Measurements from ENCODE around the gene GLYR1. TPM values are rescaled to one million over a fixed set of nuclear protein-coding genes. Genes with fewer than 3 reads are reported as not detected.

Gene GLYR1
- total and polyA plus RNA-seq, 4 donors: 36.2 to 88.1 (median 70.2) TPM

DNA sequence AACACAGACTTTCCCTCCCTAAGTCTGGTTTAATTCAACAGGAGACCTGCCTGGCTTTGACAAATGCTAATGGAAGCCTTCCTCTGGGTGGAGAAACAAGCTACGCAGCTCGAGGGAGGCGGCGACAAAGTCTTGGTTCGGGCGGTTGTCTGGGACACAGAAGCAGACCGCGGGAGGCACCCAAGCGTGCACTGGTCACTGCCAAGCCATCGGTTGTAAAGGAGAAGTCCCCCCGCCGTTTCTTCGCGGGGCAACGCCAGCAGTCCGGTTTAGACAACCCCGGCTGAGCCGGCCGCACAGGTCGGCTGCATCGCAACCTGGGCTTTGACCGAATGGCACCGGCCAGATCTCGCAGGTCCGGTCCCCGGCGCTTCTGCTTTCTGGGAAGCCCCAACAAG, 586 bp downstream of the GLYR1 start:
- Histone ChIP-seq H3K27ac (ENCODE audit: low read depth in 1 of 2, low read length in 1 of 2) (peak overlapping the region; percentile 96 to 98), H3K9me3 (ENCODE audit: control insufficient read depth in 4 of 4, insufficient read depth in 3 of 4, low read length in 3 of 4) (no peaks in the 10 kb centered on the region), H3K9ac (ENCODE audit: insufficient read depth in 1 of 2, low read length in 2 of 2) (peak overlapping the region; percentile 26 to 59), H3K36me3 (ENCODE audit: control insufficient read depth in 4 of 4, insufficient read depth in 4 of 4, low read length in 4 of 4) (peaks cover 7 to 22% (median 17%) of the 10 kb centered on the region in 4 donors), H3K27me3 (ENCODE audit: control insufficient read depth in 3 of 3, insufficient read depth in 3 of 3, low read length in 2 of 3) (no peaks in the 10 kb centered on the region), H3K4me3 (peak overlapping the region; percentile 80), H3K4me1 (ENCODE audit: control insufficient read depth in 5 of 5, insufficient read depth in 5 of 5, low read length in 5 of 5) (peaks cover 5 to 28% (median 23%) of the 10 kb centered on the region in 5 donors)
- TF ChIP-seq CTCF (IDR thresholded peaks at IDR 0.05; ENCODE audit: control extremely low read depth, extremely low read depth): no peak
- DNase-seq (peak; percentile 39 to 57 (median 52)), ATAC-seq (ENCODE audit: insufficient read depth, low FRiP score) (peak; percentile 38)
- WGBS, 2 donors: 0 to 1% methylated on average over 26 to 27 of the region's 27 CpGs

- Histone ChIP-seq H3K9ac (ENCODE audit: insufficient read depth in 1 of 2, low read length in 2 of 2) (no peak overlapping the region), H3K4me3 (no peak overlapping the region), H3K27me3 (ENCODE audit: control insufficient read depth in 3 of 3, insufficient read depth in 3 of 3, low read length in 2 of 3) (no peaks in the 10 kb centered on the region), H3K27ac (ENCODE audit: low read depth in 1 of 2, low read length in 1 of 2) (no peak overlapping the region), H3K4me1 (ENCODE audit: control insufficient read depth in 5 of 5, insufficient read depth in 5 of 5, low read length in 5 of 5) (peaks cover 0 to 12% (median 6%) of the 10 kb centered on the region in 5 donors), H3K36me3 (ENCODE audit: control insufficient read depth in 4 of 4, insufficient read depth in 4 of 4, low read length in 4 of 4) (peaks cover 23 to 54% (median 42%) of the 10 kb centered on the region in 4 donors), H3K9me3 (ENCODE audit: control insufficient read depth in 4 of 4, insufficient read depth in 3 of 4, low read length in 3 of 4) (no peaks in the 10 kb centered on the region)
- ATAC-seq (ENCODE audit: insufficient read depth, low FRiP score): no peak
- no peak for TF ChIP-seq CTCF (IDR thresholded peaks at IDR 0.05; ENCODE audit: control extremely low read depth, extremely low read depth)
- WGBS, 2 donors: 77 to 78% methylated on average over 5 of the region's 5 CpGs
- no peak for DNase-seq
Measured at GRCh38 chr16:4840984-4841383, 6.1 kb downstream of the GLYR1 start.

DNA sequence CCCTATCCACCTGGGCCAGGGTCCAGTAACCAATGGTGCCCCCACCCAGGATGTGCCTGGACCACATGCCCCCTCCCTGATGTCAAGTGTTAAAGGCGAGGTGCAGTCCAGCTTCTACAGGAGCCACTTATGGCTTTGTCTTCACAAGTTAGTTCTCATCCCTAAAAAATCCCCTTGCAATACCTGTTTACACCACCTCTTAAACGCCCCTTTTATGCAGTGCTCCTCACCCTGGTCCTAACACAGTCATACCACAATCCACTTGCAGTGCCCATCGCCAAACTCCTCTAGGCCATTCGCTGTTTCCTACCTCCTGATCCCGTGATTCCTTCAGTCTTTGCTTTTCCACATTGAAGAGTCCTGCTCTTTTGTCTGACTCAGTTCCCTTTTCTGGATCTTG, 7.1 kb downstream of the GLYR1 start:
- ATAC-seq (ENCODE audit: insufficient read depth, low FRiP score): no peak
- Histone ChIP-seq H3K36me3 (ENCODE audit: control insufficient read depth in 4 of 4, insufficient read depth in 4 of 4, low read length in 4 of 4) (peaks cover 23 to 49% (median 44%) of the 10 kb centered on the region in 4 donors), H3K27me3 (ENCODE audit: control insufficient read depth in 3 of 3, insufficient read depth in 3 of 3, low read length in 2 of 3) (no peaks in the 10 kb centered on the region), H3K9ac (ENCODE audit: insufficient read depth in 1 of 2, low read length in 2 of 2) (no peak overlapping the region), H3K4me3 (no peak overlapping the region), H3K4me1 (ENCODE audit: control insufficient read depth in 5 of 5, insufficient read depth in 5 of 5, low read length in 5 of 5) (peaks cover 0 to 5% (median 0%) of the 10 kb centered on the region in 5 donors), H3K9me3 (ENCODE audit: control insufficient read depth in 4 of 4, insufficient read depth in 3 of 4, low read length in 3 of 4) (no peaks in the 10 kb centered on the region), H3K27ac (ENCODE audit: low read depth in 1 of 2, low read length in 1 of 2) (no peak overlapping the region)
- DNase-seq: no peak
- 88 to 93% methylated on average over 5 of the region's 5 CpGs for WGBS, 2 donors
- no peak for TF ChIP-seq CTCF (IDR thresholded peaks at IDR 0.05; ENCODE audit: control extremely low read depth, extremely low read depth)

Data from lung (tissue), 12 donors.